K562 (cell line): ENCODE results near the gene SVBP. TPM values are rescaled to one million over a fixed set of nuclear protein-coding genes. Genes with fewer than 3 reads are reported as not detected.

ENCODE experiments used
- BHLHE40 ChIP-seq: IDR thresholded peaks from 2 replicates; pipeline ENCODE4 v1.6.1; 2011; ENCODE audit warnings: low read length, improper control_type of control experiment
- CCNT2 ChIP-seq: IDR thresholded peaks from 2 replicates; pipeline ENCODE4 v1.6.1; 2011; ENCODE audit warnings: borderline replicate concordance, low read depth, mild to moderate bottlenecking, moderate library complexity, mixed read lengths, low read length; ENCODE audit not compliant: insufficient read length; ENCODE audit errors: extremely low read depth
- DDX20 ChIP-seq: fragments of 450-650 bp; IDR thresholded peaks from 2 replicates; pipeline ENCODE4 v1.6.1; 2016; ENCODE audit warnings: missing genetic modification characterization, low read depth, mild to moderate bottlenecking, missing compliant biosample characterization, moderate library complexity
- KAT2B ChIP-seq: IDR thresholded peaks from one replicate; pipeline ENCODE4 v1.6.1; 2012; ENCODE audit warnings: low read depth, mild to moderate bottlenecking, control low read depth, inconsistent platforms, low read length, moderate library complexity
- KDM1A ChIP-seq, 2 experiments: fragments of 450-650 bp; IDR thresholded peaks; 2 replicates each; pipeline ENCODE4 v1.6.1; 2016; ENCODE audit warnings: mild to moderate bottlenecking in 2 of 2
- MTF1 ChIP-seq: fragments of 250-450 bp; sonication (Bioruptor Pico); IDR thresholded peaks from 2 replicates; pipeline ENCODE4 v1.9.0; 2021; ENCODE audit warnings: moderate library complexity, mild to moderate bottlenecking, inconsistent platforms, borderline replicate concordance
- NCOR1 ChIP-seq: fragments of 450-650 bp; IDR thresholded peaks from 2 replicates; pipeline ENCODE4 v1.6.1; 2016; ENCODE audit warnings: mild to moderate bottlenecking, moderate library complexity
- POLR2AphosphoS5 ChIP-seq: IDR thresholded peaks from 2 replicates; pipeline ENCODE4 v1.6.1; 2011; ENCODE audit warnings: mild to moderate bottlenecking, low read depth, low read length, moderate library complexity; ENCODE audit not compliant: control insufficient read depth, insufficient read depth
- SLC30A9 ChIP-seq: fragments of 250-450 bp; sonication (Bioruptor Pico); IDR thresholded peaks from 2 replicates; pipeline ENCODE4 v1.8.0; 2022; ENCODE audit warnings: mild to moderate bottlenecking, moderate library complexity
- SNRNP70 ChIP-seq: fragments of 200-400 bp; formaldehyde crosslinking; optimal IDR thresholded peaks from 2 replicates; pipeline ENCODE3; 2017; ENCODE audit warnings: low read depth, low read length
- ZNF140 ChIP-seq: fragments of 250-450 bp; sonication (Bioruptor Pico); IDR thresholded peaks from 2 replicates; pipeline ENCODE4 v1.8.0; 2021; ENCODE audit warnings: moderate library complexity, mild to moderate bottlenecking, inconsistent platforms
- ZNF445 ChIP-seq: fragments of 250-450 bp; sonication (Bioruptor Pico); IDR thresholded peaks from 2 replicates; pipeline ENCODE4 v1.4.0; 2020; ENCODE audit warnings: low read depth, mild to moderate bottlenecking, moderate library complexity
- ZNF589 ChIP-seq: fragments of 200-800 bp; sonication (Bioruptor generic); IDR thresholded peaks from 2 replicates; pipeline ENCODE4 v1.6.1; 2016; ENCODE audit warnings: low read depth, missing genetic modification characterization, missing compliant biosample characterization
- ZSCAN29 ChIP-seq: fragments of 450-650 bp; IDR thresholded peaks from 2 replicates; pipeline ENCODE4 v1.6.1; 2017
- polyA plus RNA-seq, 8 experiments: library from polyadenylated mRNA; depleted of rRNA in 4 of 8; stranded (reverse) in 5 of 8; unstranded in 3 of 8; fragments of >200 nt; fragmentation: Nextera tagmentation in 2 of 8; fragmentation: Illumina TruSeq in 1 of 8; extraction: Ambion mirVana in 2 of 8; extraction: Trizol in 1 of 8; gene quantifications; 2 replicates each; pipeline versions ENCODE4 v1.2.1 to v1.2.3, GENCODE V29; 2011 to 2014; ENCODE audit warnings: inconsistent platforms in 1 of 8, missing spikeins in 1 of 8
- total RNA-seq, 7 experiments: library from RNA; depleted of rRNA in 6 of 7; stranded (reverse); fragments of >200 nt in 6 of 7; fragmentation: Illumina TruSeq in 2 of 7; extraction: Trizol in 2 of 7; gene quantifications; 2 replicates each; pipeline versions ENCODE4 v1.2.1 to v1.2.3, GENCODE V29; 2011 to 2021; ENCODE audit warnings: low replicate concordance in 1 of 7
- TF ChIP-seq, protein P1 (sequence below): fragments of 450-650 bp; formaldehyde crosslinking; conservative IDR thresholded peaks from 2 replicates; pipeline ENCODE4 v1.4.0; 2022; ENCODE audit warnings: mild to moderate bottlenecking, missing genetic modification characterization
- TF ChIP-seq, protein P2 (sequence below): sonication (generic); formaldehyde crosslinking; IDR thresholded peaks from 2 replicates; pipeline ENCODE4 v1.8.0; 2022; ENCODE audit warnings: mild to moderate bottlenecking, missing genetic modification reagents
- TF ChIP-seq, protein P3 (sequence below): fragments of 250-450 bp; sonication (Bioruptor Pico); IDR thresholded peaks from 2 replicates; pipeline ENCODE4 v1.9.0; 2021; ENCODE audit warnings: mild to moderate bottlenecking
- TF ChIP-seq, protein P4 (sequence below), 2 experiments: IDR thresholded peaks in 1 of 2; conservative IDR thresholded peaks in 1 of 2; 2 replicates each; pipeline ENCODE4 v1.6.1; 2016; ENCODE audit warnings: low read depth in 2 of 2, mild to moderate bottlenecking in 1 of 2, missing compliant biosample characterization in 1 of 2, missing genetic modification characterization in 1 of 2, moderate library complexity in 1 of 2
- TF ChIP-seq, protein P5 (sequence below): fragments of 450-650 bp; formaldehyde crosslinking; IDR thresholded peaks from 2 replicates; pipeline ENCODE4 v1.4.0; 2020; ENCODE audit warnings: mild to moderate bottlenecking, mixed read lengths

Gene SVBP
- total and polyA plus RNA-seq, 9 of the 15 experiments (the other 6 are each of a cell fraction or from before 2014, with no cell fraction given), result 31.7 to 49.7 (median 40.0) TPM

DNA sequence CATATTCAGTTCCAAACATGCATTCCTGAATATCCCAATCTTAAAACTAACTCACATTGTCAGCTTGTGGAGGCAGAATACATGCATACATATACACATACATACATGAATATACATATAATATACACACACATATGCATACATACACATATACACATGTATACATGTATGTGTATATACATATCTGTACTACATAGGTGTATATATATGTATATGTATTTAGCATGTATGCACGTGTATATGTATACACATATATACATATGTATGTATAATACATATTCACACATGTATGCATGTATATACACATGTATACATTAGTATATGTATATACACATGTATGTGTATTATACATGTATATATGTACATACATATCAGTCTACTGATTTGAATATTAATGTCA, 28.0 kb upstream of the SVBP start (continued):
- TF ChIP-seq CCNT2 (no peak), SNRNP70 (no peak), ZNF140 (no peak), NCOR1 (peak; percentile 48), SLC30A9 (CRISPR knock-in tag) (no peak), POLR2AphosphoS5 (0 out of 2 replicates have a peak, but pooled peaks have one; percentile 47), ZNF589 (CRISPR knock-in tag) (no peak), KDM1A (IDR thresholded peaks at IDR 0.05) (peak in 1 of 2 experiments; percentile 96; a peak in 2 of 4 replicates), ZSCAN29 (no peak), KAT2B (no peak), MTF1 (CRISPR knock-in tag) (no peak), BHLHE40 (no peak), DDX20 (tag) (no peak), ZNF445 (CRISPR knock-in tag) (no peak)
- TF ChIP-seq, protein P1, sequence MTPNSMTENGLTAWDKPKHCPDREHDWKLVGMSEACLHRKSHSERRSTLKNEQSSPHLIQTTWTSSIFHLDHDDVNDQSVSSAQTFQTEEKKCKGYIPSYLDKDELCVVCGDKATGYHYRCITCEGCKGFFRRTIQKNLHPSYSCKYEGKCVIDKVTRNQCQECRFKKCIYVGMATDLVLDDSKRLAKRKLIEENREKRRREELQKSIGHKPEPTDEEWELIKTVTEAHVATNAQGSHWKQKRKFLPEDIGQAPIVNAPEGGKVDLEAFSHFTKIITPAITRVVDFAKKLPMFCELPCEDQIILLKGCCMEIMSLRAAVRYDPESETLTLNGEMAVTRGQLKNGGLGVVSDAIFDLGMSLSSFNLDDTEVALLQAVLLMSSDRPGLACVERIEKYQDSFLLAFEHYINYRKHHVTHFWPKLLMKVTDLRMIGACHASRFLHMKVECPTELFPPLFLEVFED, result no peak
- TF ChIP-seq, protein P2, sequence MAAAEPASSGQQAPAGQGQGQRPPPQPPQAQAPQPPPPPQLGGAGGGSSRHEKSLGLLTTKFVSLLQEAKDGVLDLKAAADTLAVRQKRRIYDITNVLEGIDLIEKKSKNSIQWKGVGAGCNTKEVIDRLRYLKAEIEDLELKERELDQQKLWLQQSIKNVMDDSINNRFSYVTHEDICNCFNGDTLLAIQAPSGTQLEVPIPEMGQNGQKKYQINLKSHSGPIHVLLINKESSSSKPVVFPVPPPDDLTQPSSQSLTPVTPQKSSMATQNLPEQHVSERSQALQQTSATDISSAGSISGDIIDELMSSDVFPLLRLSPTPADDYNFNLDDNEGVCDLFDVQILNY (CRISPR knock-in tag), result no peak
- TF ChIP-seq, protein P3, sequence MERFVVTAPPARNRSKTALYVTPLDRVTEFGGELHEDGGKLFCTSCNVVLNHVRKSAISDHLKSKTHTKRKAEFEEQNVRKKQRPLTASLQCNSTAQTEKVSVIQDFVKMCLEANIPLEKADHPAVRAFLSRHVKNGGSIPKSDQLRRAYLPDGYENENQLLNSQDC (CRISPR knock-in tag), result no peak
- TF ChIP-seq, protein P4, sequence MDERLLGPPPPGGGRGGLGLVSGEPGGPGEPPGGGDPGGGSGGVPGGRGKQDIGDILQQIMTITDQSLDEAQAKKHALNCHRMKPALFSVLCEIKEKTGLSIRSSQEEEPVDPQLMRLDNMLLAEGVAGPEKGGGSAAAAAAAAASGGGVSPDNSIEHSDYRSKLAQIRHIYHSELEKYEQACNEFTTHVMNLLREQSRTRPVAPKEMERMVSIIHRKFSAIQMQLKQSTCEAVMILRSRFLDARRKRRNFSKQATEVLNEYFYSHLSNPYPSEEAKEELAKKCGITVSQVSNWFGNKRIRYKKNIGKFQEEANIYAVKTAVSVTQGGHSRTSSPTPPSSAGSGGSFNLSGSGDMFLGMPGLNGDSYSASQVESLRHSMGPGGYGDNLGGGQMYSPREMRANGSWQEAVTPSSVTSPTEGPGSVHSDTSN (CRISPR knock-in tag; IDR thresholded peaks at IDR 0.05; ENCODE audit: low read depth), result no peak
- TF ChIP-seq, protein P4 (tag; conservative IDR thresholded peaks at IDR 0.05; ENCODE audit: low read depth), result no peak
- TF ChIP-seq, protein P5, sequence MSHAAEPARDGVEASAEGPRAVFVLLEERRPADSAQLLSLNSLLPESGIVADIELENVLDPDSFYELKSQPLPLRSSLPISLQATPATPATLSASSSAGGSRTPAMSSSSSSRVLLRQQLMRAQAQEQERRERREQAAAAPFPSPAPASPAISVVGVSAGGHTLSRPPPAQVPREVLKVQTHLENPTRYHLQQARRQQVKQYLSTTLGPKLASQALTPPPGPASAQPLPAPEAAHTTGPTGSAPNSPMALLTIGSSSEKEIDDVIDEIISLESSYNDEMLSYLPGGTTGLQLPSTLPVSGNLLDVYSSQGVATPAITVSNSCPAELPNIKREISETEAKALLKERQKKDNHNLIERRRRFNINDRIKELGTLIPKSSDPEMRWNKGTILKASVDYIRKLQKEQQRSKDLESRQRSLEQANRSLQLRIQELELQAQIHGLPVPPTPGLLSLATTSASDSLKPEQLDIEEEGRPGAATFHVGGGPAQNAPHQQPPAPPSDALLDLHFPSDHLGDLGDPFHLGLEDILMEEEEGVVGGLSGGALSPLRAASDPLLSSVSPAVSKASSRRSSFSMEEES (CRISPR knock-in tag), result no peak
